Hepatocyte (in vitro differentiated cells): ENCODE data around the gene FRMPD4. TPM values are rescaled to one million over a fixed set of nuclear protein-coding genes. Genes with fewer than 3 reads are reported as not detected.

Experiments used
- DNase-seq: peaks from one replicate; pipeline ENCODE4 v3.0.0-alpha.2; 2016; ENCODE audit warnings: low spot score
- H2AFZ ChIP-seq: fragments of 200-600 bp; sonication (generic); 2 replicates; pipeline ENCODE4 v1.6.0; 2016; ENCODE audit warnings: antibody characterized with exemption, mild to moderate bottlenecking
- H3K27ac ChIP-seq: fragments of 200-600 bp; sonication (generic); 2 replicates; pipeline ENCODE4 v1.5.1; 2016; ENCODE audit warnings: mild to moderate bottlenecking
- H3K27me3 ChIP-seq: fragments of 200-600 bp; sonication (generic); 2 replicates; pipeline ENCODE4 v1.6.1; 2016
- H3K36me3 ChIP-seq: fragments of 200-600 bp; sonication (generic); replicated peaks from 2 replicates; pipeline ENCODE4 v1.5.1; 2016; ENCODE audit warnings: low read depth; ENCODE audit not compliant: insufficient read depth
- H3K4me1 ChIP-seq: fragments of 200-600 bp; sonication (generic); 2 replicates; pipeline ENCODE4 v1.5.1; 2016; ENCODE audit warnings: mild to moderate bottlenecking, moderate library complexity; ENCODE audit not compliant: insufficient read depth
- H3K4me2 ChIP-seq: fragments of 200-600 bp; sonication (generic); 2 replicates; pipeline ENCODE4 v1.6.0; 2016
- H3K4me3 ChIP-seq: fragments of 200-600 bp; sonication (generic); 2 replicates; pipeline ENCODE4 v1.5.1; 2016; ENCODE audit warnings: mild to moderate bottlenecking
- H3K79me2 ChIP-seq: fragments of 200-600 bp; sonication (generic); 2 replicates; pipeline ENCODE4 v1.6.0; 2017; ENCODE audit warnings: mild to moderate bottlenecking
- H3K9me2 ChIP-seq: fragments of 200-600 bp; sonication (generic); replicated peaks from 2 replicates; pipeline ENCODE4 v1.6.0; 2017; ENCODE audit warnings: mild to moderate bottlenecking; ENCODE audit not compliant: insufficient read depth
- H3K9me3 ChIP-seq: fragments of 200-600 bp; sonication (generic); 2 replicates; pipeline ENCODE4 v1.5.1; 2016; ENCODE audit warnings: low read depth, mild to moderate bottlenecking
- H4K20me1 ChIP-seq: fragments of 200-600 bp; sonication (generic); 2 replicates; pipeline ENCODE4 v1.6.0; 2016; ENCODE audit warnings: mild to moderate bottlenecking; ENCODE audit not compliant: insufficient read depth, poor library complexity, severe bottlenecking
- EZH2 ChIP-seq: fragments of 200-600 bp; sonication (generic); IDR thresholded peaks from 2 replicates; pipeline ENCODE4 v1.6.1; 2016; ENCODE audit warnings: antibody characterized with exemption, mild to moderate bottlenecking, borderline replicate concordance
- EZH2phosphoT487 ChIP-seq: fragments of 200-600 bp; sonication (generic); IDR thresholded peaks from one replicate; pipeline ENCODE4 v1.6.1; 2018; ENCODE audit warnings: antibody characterized with exemption, mild to moderate bottlenecking, low read depth, moderate library complexity; ENCODE audit not compliant: unreplicated experiment, severe bottlenecking
- WGBS: methylation state at CpG from one replicate; pipeline ENCODE4 v1.1.6; 2016; ENCODE audit warnings: low lambda C conversion rate; ENCODE audit errors: missing lambda C conversion rate; 5-methylcytosine and 5-hydroxymethylcytosine counted together
- polyA plus RNA-seq: library from polyadenylated mRNA; unstranded; fragments of >200 nt; fragmentation: Nextera tagmentation; extraction: Ambion mirVana; gene quantifications from 2 replicates; pipeline ENCODE4 v1.2.1, GENCODE V29; 2016
- total RNA-seq: library from RNA; depleted of rRNA; stranded (reverse); fragments of >200 nt; gene quantifications from 2 replicates; pipeline ENCODE4 v1.2.3, GENCODE V29; 2014
- TF ChIP-seq, protein P1 (sequence below): fragments of 200-600 bp; sonication (generic); IDR thresholded peaks from 2 replicates; pipeline ENCODE4 v1.5.1; 2016; ENCODE audit warnings: antibody characterized with exemption, mild to moderate bottlenecking; ENCODE audit not compliant: poor library complexity

FRMPD4 gene
- total and polyA plus RNA-seq, 2 experiments from 2014 or later, result 0.23 TPM; not detected in 1

DNA sequence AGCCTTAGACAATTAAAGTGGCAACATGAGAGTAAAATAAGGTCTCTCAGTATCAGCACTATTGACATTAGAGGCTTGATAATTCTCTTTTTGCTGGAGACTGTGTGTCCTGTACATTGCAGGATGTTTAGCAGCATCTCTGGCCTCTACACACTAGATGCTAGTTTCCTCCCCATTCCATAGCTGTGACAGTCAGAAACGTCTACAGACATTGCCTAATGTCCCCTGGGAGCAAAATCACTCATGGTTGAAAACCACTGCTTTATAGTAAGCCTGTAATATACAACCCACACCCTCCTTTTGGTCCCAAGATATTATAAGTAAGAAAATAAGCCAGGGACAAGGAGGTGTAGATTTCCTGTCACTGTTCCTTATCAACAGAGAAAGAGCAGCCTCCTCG lies 166.0 kb downstream of the FRMPD4 start:
- Histone ChIP-seq H3K36me3 (no peaks in the 10 kb centered on the region), H3K27me3 (no peaks in the 10 kb centered on the region), H4K20me1 (no peaks in the 10 kb centered on the region), H3K79me2 (no peaks in the 10 kb centered on the region), H2AFZ (no peak overlapping the region), H3K9me3 (no peaks in the 10 kb centered on the region), H3K4me1 (no peaks in the 10 kb centered on the region), H3K4me3 (no peak overlapping the region), H3K4me2 (no peak overlapping the region), H3K9me2 (no peaks in the 10 kb centered on the region), H3K27ac (no peak overlapping the region)
- DNase-seq, result no peak
- WGBS, result 43% methylated on average over 2 of the region's 2 CpGs
- TF ChIP-seq, protein P1, sequence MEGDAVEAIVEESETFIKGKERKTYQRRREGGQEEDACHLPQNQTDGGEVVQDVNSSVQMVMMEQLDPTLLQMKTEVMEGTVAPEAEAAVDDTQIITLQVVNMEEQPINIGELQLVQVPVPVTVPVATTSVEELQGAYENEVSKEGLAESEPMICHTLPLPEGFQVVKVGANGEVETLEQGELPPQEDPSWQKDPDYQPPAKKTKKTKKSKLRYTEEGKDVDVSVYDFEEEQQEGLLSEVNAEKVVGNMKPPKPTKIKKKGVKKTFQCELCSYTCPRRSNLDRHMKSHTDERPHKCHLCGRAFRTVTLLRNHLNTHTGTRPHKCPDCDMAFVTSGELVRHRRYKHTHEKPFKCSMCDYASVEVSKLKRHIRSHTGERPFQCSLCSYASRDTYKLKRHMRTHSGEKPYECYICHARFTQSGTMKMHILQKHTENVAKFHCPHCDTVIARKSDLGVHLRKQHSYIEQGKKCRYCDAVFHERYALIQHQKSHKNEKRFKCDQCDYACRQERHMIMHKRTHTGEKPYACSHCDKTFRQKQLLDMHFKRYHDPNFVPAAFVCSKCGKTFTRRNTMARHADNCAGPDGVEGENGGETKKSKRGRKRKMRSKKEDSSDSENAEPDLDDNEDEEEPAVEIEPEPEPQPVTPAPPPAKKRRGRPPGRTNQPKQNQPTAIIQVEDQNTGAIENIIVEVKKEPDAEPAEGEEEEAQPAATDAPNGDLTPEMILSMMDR, result no peak
- TF ChIP-seq EZH2phosphoT487 (no peak), EZH2 (no peak)

DNA sequence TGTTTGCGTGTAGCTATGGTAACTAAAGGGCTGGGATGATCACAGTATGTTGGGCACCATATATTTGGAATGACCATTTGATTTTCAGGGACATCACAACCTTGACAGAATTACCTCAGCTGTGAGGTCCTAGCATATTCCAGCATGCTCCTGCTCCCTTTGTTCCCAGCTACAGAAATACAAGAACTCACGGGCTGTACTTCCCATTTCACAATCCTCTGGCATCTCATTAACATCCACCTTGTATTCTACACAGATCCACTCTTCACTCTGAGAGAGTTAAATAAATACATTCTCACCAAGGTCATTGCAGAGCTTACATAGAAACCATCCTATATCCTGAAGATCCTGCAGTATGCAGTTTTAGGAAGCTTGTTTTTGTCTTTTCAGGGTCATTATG lies 169.7 kb downstream of the FRMPD4 start:
- H3K79me2 ChIP-seq, result no peaks in the 10 kb centered on the region
- H3K4me3 ChIP-seq, result no peak overlapping the region
- H3K27me3 ChIP-seq, result no peaks in the 10 kb centered on the region
- no peak for DNase-seq
- TF ChIP-seq, protein P1, result no peak
- TF ChIP-seq EZH2 (no peak), EZH2phosphoT487 (no peak)
- H3K4me1 ChIP-seq, result no peaks in the 10 kb centered on the region
- no peak overlapping the region for H3K4me2 ChIP-seq
- no peaks in the 10 kb centered on the region for H3K9me3 ChIP-seq
- no peaks in the 10 kb centered on the region for H3K9me2 ChIP-seq
- H3K27ac ChIP-seq, result no peak overlapping the region
- H4K20me1 ChIP-seq, result no peaks in the 10 kb centered on the region
- 49% methylated on average over 2 of the region's 2 CpGs for WGBS
- H3K36me3 ChIP-seq, result no peaks in the 10 kb centered on the region
- no peak overlapping the region for H2AFZ ChIP-seq

DNA sequence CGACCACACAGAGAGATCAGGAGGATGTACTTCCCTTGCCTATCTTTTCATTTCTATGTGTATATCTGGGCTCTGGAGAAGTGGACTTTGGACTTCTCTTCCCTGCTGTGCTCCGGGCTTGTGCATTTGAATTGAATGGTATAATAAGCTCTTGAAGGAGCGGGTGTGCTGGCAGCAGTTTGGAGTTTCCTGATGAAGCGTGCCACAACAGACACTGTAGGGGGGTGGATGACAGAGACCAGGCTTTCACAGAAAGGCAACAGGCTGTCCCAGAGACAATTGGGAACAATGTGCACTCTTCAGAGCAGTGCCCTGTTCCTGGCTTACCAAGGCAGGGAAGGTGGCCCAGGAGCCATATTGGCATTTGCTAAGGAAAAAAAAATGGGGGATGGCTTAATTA lies 170.1 kb downstream of the FRMPD4 start:
- H3K4me1 ChIP-seq, result no peaks in the 10 kb centered on the region
- H4K20me1 ChIP-seq, result no peaks in the 10 kb centered on the region
- H3K36me3 ChIP-seq, result no peaks in the 10 kb centered on the region
- H3K9me3 ChIP-seq, result no peaks in the 10 kb centered on the region
- H3K79me2 ChIP-seq, result no peaks in the 10 kb centered on the region
- H3K4me2 ChIP-seq, result no peak overlapping the region
- TF ChIP-seq, protein P1, result no peak
- TF ChIP-seq EZH2 (no peak), EZH2phosphoT487 (no peak)
- no peak for DNase-seq
- H3K9me2 ChIP-seq, result no peaks in the 10 kb centered on the region
- WGBS, result 71% methylated on average over 4 of the region's 4 CpGs
- no peak overlapping the region for H3K27ac ChIP-seq
- no peak overlapping the region for H2AFZ ChIP-seq
- H3K27me3 ChIP-seq, result no peaks in the 10 kb centered on the region
- no peak overlapping the region for H3K4me3 ChIP-seq
